Nephron progenitor cell (in vitro differentiated cells): ENCODE results near the gene FLRT1.

Experiments
- DNase-seq: peaks from one replicate; pipeline ENCODE4 v3.0.0; 2021
- H3K27ac Mint-ChIP-seq: 2 replicates; pipeline ENCODE4 v1.8.0; 2021; ENCODE audit warnings: mild to moderate bottlenecking, moderate library complexity, mixed read lengths
- H3K27me3 Mint-ChIP-seq: 2 replicates; pipeline ENCODE4 v1.8.0; 2021; ENCODE audit warnings: mild to moderate bottlenecking, low read depth, mixed read lengths; ENCODE audit not compliant: poor library complexity
- H3K36me3 Mint-ChIP-seq: 2 replicates; pipeline ENCODE4 v1.8.0; 2021; ENCODE audit warnings: low read depth, mixed read lengths
- H3K4me1 Mint-ChIP-seq: 2 replicates; pipeline ENCODE4 v1.8.0; 2021; ENCODE audit warnings: mixed read lengths
- H3K4me3 Mint-ChIP-seq: 2 replicates; pipeline ENCODE4 v1.8.0; 2021; ENCODE audit warnings: mild to moderate bottlenecking, moderate library complexity, mixed read lengths
- H3K9me3 Mint-ChIP-seq: 2 replicates; pipeline ENCODE4 v1.8.0; 2021; ENCODE audit warnings: mild to moderate bottlenecking, moderate library complexity, mixed read lengths
- CTCF ChIP-seq: fragments of 200-600 bp; sonication (generic); IDR thresholded peaks from 2 replicates; pipeline ENCODE4 v1.5.0; 2021; ENCODE audit warnings: antibody characterized with exemption

Gene FLRT1

DNA sequence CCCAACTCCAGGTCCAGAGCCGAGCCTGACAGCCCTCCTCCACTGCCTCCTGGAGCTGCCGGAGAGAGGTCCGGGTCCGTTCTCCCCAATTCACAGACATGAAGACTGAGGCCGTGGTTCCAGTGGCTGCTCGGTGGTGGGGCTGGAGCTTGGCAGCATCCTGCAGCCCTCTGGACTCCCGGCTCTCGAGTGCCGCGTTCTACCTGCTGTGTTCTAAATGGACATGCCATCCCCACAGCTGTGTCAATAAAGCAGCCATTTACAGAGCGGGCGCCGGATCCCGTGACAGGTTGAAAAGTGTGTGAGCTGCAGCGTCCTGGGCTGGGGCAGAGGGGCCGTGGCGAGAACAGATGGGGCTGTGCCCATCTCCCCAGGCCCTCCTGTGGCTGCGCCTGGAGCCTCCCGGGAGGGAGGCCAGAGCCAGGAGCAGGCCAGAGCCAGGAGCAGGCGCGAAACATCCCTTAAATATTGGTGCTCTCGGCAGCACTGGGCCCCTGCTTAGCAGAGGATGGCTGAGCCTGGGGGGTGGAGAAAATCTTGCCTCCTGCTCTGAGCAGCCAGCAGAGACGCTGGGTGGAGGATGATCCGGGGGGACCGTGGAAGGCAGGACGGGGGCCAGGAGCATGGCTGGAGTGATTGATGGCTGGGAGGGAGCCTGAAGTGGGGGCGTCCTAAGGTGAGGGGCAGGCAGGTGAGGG lies 46.2 kb downstream of the FLRT1 start:
- Mint-ChIP-seq H3K36me3 (no peaks in the 10 kb centered on the region), H3K9me3 (no peaks in the 10 kb centered on the region), H3K27ac (peak overlapping the region; percentile 42), H3K27me3 (peaks cover 25% of the 10 kb centered on the region), H3K4me1 (peaks cover 31% of the 10 kb centered on the region), H3K4me3 (no peak overlapping the region)
- TF ChIP-seq CTCF = no peak
- DNase-seq = no peak

- no peak for TF ChIP-seq CTCF
- H3K4me1 Mint-ChIP-seq = peaks cover 38% of the 10 kb centered on the region
- no peaks in the 10 kb centered on the region for H3K9me3 Mint-ChIP-seq
- no peak overlapping the region for H3K4me3 Mint-ChIP-seq
- H3K36me3 Mint-ChIP-seq = no peaks in the 10 kb centered on the region
- H3K27me3 Mint-ChIP-seq = peaks cover 22% of the 10 kb centered on the region
- DNase-seq = no peak
- no peak overlapping the region for H3K27ac Mint-ChIP-seq
Measured at GRCh38 chr11:64083398-64084080, 47.8 kb downstream of the FLRT1 start.

GRCh38 chr11:64084146-64084950 lies 48.6 kb downstream of the FLRT1 start:
- Mint-ChIP-seq H3K27ac (no peak overlapping the region), H3K36me3 (no peaks in the 10 kb centered on the region), H3K4me1 (peaks cover 34% of the 10 kb centered on the region), H3K27me3 (peaks cover 22% of the 10 kb centered on the region), H3K4me3 (no peak overlapping the region), H3K9me3 (no peaks in the 10 kb centered on the region)
- no peak for DNase-seq
- TF ChIP-seq CTCF = no peak

DNA sequence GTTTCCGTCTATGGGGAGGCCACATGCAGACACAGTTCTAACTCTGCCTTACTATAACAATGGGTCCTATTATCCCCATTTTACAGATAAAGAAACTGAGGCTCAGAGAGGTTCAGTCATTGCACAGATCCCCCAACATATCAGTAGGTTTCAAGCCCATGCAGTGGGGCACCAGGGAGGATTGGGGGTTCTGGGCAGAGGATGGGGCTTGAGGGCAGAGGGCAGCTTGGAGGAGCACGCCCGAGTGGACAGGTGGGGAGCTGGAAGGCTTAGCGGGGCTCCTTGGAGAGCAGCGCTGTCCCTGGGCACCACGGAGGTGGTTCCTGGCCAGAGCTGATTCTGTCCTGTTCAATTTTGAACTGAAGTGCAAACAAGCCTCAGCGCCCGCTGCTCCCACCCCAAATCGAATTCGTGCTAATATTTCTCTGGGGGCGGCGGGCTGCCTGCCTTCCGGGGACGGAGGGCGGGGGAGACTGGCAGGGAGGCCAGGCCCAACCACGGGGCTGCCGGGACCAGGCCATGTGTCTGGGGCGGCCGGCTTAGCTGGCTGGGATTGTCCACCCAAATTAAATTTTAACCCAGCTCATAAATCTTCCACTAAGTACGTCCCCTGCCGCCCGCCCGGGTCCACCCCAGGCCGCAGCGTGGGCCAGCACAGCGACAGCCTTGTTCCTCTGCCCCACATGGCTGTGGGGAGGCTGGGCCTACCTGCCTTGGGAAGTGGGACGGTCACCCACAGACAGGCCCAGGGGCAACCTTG lies 49.4 kb downstream of the FLRT1 start:
- DNase-seq = peak; percentile 43
- no peak for TF ChIP-seq CTCF
- Mint-ChIP-seq H3K27me3 (peaks cover 18% of the 10 kb centered on the region), H3K4me1 (peaks cover 41% of the 10 kb centered on the region), H3K27ac (no peak overlapping the region), H3K36me3 (no peaks in the 10 kb centered on the region), H3K4me3 (no peak overlapping the region), H3K9me3 (no peaks in the 10 kb centered on the region)
